ENCODE data around the gene CKS1B. TPM values are rescaled to one million over a fixed set of nuclear protein-coding genes. Genes with fewer than 3 reads are reported as not detected.

The CKS1B gene
- total RNA-seq, 1 experiment from 2014 or later: 303 TPM

DNA sequence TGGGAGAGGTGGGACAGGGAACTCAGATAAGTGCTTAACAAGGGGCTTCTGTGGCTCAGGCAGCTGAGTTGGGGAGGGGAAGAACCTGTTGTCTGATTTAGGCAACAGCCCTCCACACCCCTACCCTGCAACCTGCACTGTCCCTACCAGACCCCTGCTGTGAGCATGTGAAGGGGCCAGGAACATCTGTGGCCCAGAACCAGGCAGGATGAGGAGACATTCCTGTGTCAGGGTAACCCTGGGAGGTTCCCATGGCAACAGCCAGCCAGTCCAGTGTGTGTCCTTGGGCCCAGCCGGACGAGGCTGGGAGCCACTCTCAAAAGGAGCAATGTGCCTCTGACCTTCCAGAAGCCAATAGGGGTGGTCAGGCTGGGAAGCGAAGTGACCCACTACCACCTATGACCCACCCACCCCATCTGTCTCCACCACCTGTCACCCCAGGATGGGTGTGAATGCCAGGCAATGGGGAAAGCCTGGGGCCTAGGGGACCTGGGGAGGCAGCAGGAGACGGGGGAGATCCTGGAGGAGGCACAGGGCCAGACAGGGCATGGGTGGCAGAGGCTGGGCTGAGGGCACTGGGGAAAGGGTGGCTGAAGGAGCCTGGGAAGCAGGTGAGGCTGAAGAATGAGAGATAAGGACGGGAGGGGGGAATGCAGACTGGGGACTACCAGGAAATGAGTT, 33.0 kb upstream of the CKS1B start:
- peak in 1 of 2 experiments; percentile 26 for DNase-seq
- Histone ChIP-seq H3K27ac (no peak overlapping the region), H3K27me3 (no peaks in the 10 kb centered on the region), H3K9me3 (replicated peaks) (no peaks in the 10 kb centered on the region), H3K4me3 (no peak overlapping the region), H3K4me1 (peaks cover 17% of the 10 kb centered on the region), H3K36me3 (peaks cover 3% of the 10 kb centered on the region; the same call in 1 of the 2 replicates)

- Histone ChIP-seq H3K27me3 (no peaks in the 10 kb centered on the region), H3K4me3 (no peak overlapping the region), H3K9me3 (replicated peaks) (no peaks in the 10 kb centered on the region), H3K27ac (peak overlapping the region; percentile 43), H3K36me3 (peaks cover 3% of the 10 kb centered on the region; the same call in 1 of the 2 replicates), H3K4me1 (peaks cover 17% of the 10 kb centered on the region)
- DNase-seq: peak; percentile 40 to 74
These were observed 30.7 kb upstream of the CKS1B start for GRCh38 chr1:154943649-154944400.

- H3K27me3 ChIP-seq: no peaks in the 10 kb centered on the region
- peak overlapping the region; percentile 43 for H3K27ac ChIP-seq
- peak; percentile 59 to 76 for DNase-seq
- H3K4me1 ChIP-seq: peaks cover 17% of the 10 kb centered on the region
- H3K36me3 ChIP-seq: peaks cover 3% of the 10 kb centered on the region; the same call in 1 of the 2 replicates
- no peaks in the 10 kb centered on the region for H3K9me3 ChIP-seq (replicated peaks)
- H3K4me3 ChIP-seq: no peak overlapping the region
These were observed 29.9 kb upstream of the CKS1B start for GRCh38 chr1:154944401-154945159.

GRCh38 chr1:154945160-154945961, 29.1 kb upstream of the CKS1B start:
- H3K36me3 ChIP-seq: peaks cover 3% of the 10 kb centered on the region; the same call in 1 of the 2 replicates
- H3K27ac ChIP-seq: no peak overlapping the region
- H3K4me1 ChIP-seq: peaks cover 17% of the 10 kb centered on the region
- no peak for DNase-seq
- H3K9me3 ChIP-seq (replicated peaks): no peaks in the 10 kb centered on the region
- no peaks in the 10 kb centered on the region for H3K27me3 ChIP-seq
- H3K4me3 ChIP-seq: no peak overlapping the region

- H3K36me3 ChIP-seq: peaks cover 3% of the 10 kb centered on the region; the same call in 1 of the 2 replicates
- peaks cover 17% of the 10 kb centered on the region for H3K4me1 ChIP-seq
- H3K4me3 ChIP-seq: no peak overlapping the region
- no peak for DNase-seq
- no peak overlapping the region for H3K27ac ChIP-seq
- no peaks in the 10 kb centered on the region for H3K9me3 ChIP-seq (replicated peaks)
- H3K27me3 ChIP-seq: no peaks in the 10 kb centered on the region
These were observed 28.3 kb upstream of the CKS1B start for GRCh38 chr1:154945962-154946850.

DNA sequence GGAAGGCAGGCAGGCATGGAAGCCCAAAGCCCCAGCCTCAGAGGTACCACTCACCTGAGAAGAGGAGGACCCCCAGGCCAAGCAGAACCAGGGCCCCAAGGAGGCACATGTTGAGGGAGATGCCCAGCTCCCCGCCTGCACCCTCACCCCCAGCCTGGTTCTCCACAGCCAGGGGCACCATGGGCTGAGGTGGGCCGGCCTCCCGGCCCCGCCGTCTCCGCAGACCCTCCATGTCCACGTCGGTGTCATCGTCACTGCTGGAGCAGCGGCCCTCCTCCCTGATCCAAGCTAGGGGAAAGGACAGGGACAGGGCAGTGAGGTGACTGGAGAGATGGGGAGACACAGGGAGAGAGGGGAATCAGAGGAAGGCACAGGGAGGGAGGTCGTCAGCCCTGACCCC, 26.4 kb upstream of the CKS1B start:
- Histone ChIP-seq H3K36me3 (peaks cover 3% of the 10 kb centered on the region; the same call in 1 of the 2 replicates), H3K4me1 (peaks cover 25% of the 10 kb centered on the region), H3K9me3 (replicated peaks) (no peaks in the 10 kb centered on the region), H3K4me3 (no peak overlapping the region), H3K27ac (no peak overlapping the region), H3K27me3 (no peaks in the 10 kb centered on the region)
- no peak for DNase-seq

DNA sequence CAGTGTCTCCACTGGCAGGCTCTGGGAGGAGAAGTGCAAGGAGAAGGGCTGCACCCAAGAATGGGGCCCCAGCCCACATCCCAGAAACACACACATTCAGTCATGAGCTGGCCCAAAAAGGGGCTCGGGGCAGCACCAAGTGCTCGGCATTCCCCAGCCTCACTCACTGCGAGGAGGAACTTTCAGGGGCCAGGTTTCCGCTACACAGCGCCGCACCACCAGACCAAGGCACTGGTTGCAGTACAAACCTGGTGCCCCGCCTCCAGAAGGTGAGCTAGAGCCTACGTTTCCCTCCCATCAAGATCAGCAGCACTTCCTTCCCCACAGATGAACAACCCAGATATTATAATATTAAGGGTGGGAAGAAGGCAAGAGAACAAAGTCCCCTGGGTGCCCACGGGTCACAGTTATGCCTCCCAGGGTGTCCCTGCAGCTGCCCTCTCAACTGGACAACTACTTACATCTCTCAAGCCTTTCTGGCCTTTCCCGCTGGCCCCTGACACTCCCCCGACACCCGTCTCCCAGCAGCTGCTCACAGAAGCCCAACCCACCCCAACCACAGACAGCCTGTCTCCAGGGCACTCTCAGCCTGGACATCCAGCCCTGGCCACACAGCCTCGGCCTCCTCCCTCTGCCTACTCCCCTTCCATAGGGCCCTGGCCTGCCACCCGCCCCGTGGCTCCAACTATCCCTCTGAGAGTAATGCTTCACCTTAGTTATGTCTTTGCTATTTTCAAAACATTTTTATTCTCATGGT, 22.4 kb upstream of the CKS1B start:
- peak; percentile 69 to 73 for DNase-seq
- Histone ChIP-seq H3K4me3 (no peak overlapping the region), H3K27me3 (no peaks in the 10 kb centered on the region), H3K4me1 (peaks cover 32% of the 10 kb centered on the region), H3K27ac (no peak overlapping the region; the same call in 1 of the 2 replicates), H3K36me3 (no peaks in the 10 kb centered on the region), H3K9me3 (replicated peaks) (no peaks in the 10 kb centered on the region)

GRCh38 chr1:154952664-154953063, 21.8 kb upstream of the CKS1B start:
- Histone ChIP-seq H3K27me3 (no peaks in the 10 kb centered on the region), H3K4me1 (peaks cover 37% of the 10 kb centered on the region), H3K36me3 (no peaks in the 10 kb centered on the region), H3K27ac (no peak overlapping the region; the same call in 1 of the 2 replicates), H3K4me3 (no peak overlapping the region), H3K9me3 (replicated peaks) (no peaks in the 10 kb centered on the region)
- DNase-seq: no peak

- DNase-seq: no peak
- H3K4me3 ChIP-seq: no peak overlapping the region
- no peak overlapping the region for H3K27ac ChIP-seq
- peaks cover 39% of the 10 kb centered on the region for H3K4me1 ChIP-seq
- no peaks in the 10 kb centered on the region for H3K36me3 ChIP-seq
- no peaks in the 10 kb centered on the region for H3K9me3 ChIP-seq (replicated peaks)
- no peaks in the 10 kb centered on the region for H3K27me3 ChIP-seq
These were observed 20.9 kb upstream of the CKS1B start for GRCh38 chr1:154953611-154954038.

DNA sequence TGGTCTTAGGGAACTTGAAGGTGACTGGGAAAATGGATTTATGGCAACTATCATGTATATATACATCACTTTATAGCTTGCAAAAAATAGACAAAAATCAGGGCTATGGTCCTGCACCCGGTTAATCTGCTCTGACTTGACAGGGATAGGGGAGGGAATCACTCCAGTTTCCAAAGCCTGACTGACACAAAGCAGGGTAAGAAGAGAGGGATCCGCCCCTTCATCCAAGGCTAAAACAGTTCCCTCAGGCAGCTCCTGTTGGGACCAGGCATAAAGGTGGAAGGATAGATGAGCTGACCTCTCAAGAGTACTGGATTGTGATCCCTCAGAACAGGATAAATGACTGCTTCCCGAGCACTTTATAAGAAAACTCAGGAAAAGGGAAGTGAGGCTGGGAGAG, 19.9 kb upstream of the CKS1B start:
- DNase-seq: no peak
- Histone ChIP-seq H3K36me3 (no peaks in the 10 kb centered on the region), H3K27ac (peak overlapping the region; percentile 12; the same call in 1 of the 2 replicates), H3K9me3 (replicated peaks) (no peaks in the 10 kb centered on the region), H3K4me1 (peaks cover 39% of the 10 kb centered on the region), H3K4me3 (no peak overlapping the region), H3K27me3 (no peaks in the 10 kb centered on the region)

GRCh38 chr1:154955039-154955717, 19.3 kb upstream of the CKS1B start:
- H3K4me1 ChIP-seq: peaks cover 39% of the 10 kb centered on the region
- no peaks in the 10 kb centered on the region for H3K27me3 ChIP-seq
- H3K27ac ChIP-seq: peak overlapping the region; percentile 98
- DNase-seq: peak; percentile 87 to 90
- H3K4me3 ChIP-seq: peak overlapping the region; percentile 63
- no peaks in the 10 kb centered on the region for H3K9me3 ChIP-seq (replicated peaks)
- no peaks in the 10 kb centered on the region for H3K36me3 ChIP-seq

DNA sequence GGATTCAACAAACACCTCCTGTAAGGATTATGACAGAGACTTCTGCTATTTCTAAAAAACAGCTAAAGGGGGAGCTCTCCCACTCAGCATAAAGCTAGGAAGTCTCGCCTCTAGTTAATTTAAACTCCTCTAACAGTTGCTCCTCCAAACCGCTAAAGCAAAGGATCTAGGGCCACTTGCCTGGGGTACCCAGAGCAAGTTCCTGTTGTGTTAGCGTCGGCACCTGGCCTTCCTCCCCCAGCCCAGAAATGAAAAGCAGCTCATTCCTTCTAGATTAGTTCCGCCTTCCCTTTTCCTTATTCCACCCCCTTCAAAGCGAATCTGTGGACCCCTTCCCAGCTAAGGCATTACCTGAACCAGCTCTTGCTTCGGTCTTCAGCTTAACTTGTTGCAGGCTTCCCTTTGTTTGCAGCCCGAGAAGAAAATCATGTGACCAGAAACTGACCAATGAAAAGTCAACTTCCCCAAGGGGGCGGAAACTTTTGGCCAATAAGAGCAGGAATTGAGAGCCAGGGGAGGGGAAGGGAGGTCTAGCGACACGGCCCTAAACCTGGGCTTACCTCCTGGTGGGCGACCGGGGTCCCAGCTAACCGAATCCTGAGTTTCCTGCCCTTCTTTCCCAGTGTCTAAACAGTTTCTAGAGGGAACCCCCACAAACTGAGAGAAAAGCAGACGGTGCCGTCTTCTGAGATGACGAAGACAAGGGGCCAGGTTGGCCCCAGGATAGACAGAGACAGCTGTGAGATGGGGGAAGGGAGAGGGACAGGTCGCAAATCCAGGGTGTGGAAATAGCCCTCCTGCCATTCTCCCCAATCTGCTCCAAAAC, 18.6 kb upstream of the CKS1B start, which contains the start of gene PBXIP1:
PBXIP1 (minus strand) TSS at position 382 of the 826 bp plus-strand sequence. CDS start 2,378 bp downstream, outside the sequence.
- Histone ChIP-seq H3K27me3 (no peaks in the 10 kb centered on the region), H3K4me3 (peak within 1 kb of the TSS; percentile 63), H3K9me3 (replicated peaks) (no peaks in the 10 kb centered on the region), H3K36me3 (no peaks in the 10 kb centered on the region), H3K27ac (peak within 1 kb of the TSS; percentile 98), H3K4me1 (peaks cover 39% of the 10 kb centered on the region)
- peak; percentile 87 to 96 for DNase-seq

Data from SJCRH30 (cell line).